Daoy (cell line): ENCODE data around the gene HNRNPD. TPM values are rescaled to one million over a fixed set of nuclear protein-coding genes. Genes with fewer than 3 reads are reported as not detected.

ENCODE experiments used
- total RNA-seq: library from RNA; depleted of rRNA; stranded (reverse); fragments of >200 nt; shearing (Covaris generic); gene quantifications from 2 replicates; pipeline ENCODE4 v1.2.3, GENCODE V29; 2014; rRNA removed

Gene HNRNPD
- total RNA-seq, 1 experiment from 2014 or later, result 40.2 TPM

Other genes with a start within 250 kb of the HNRNPD start
- 206 and 252 TPM in 2 replicates for gene HNRNPDL, start 56.5 kb upstream of the HNRNPD start, total RNA-seq
- 28.2 and 29.8 TPM in 2 replicates for gene ENOPH1, start 56.6 kb upstream of the HNRNPD start, total RNA-seq
- gene TMEM150C, start 188.0 kb upstream of the HNRNPD start, total RNA-seq, result 0.36 and 1.9 TPM in 2 replicates